CD4-positive, alpha-beta T cell (primary cell): ENCODE data around the gene TBATA. TPM values are rescaled to one million over a fixed set of nuclear protein-coding genes. Genes with fewer than 3 reads are reported as not detected.

Experiments used
- ATAC-seq: fragments of 200-7000 bp; cut with Tn5 transposase; one replicate; pipeline ENCODE4 v1.10.0; 2022; ENCODE audit warnings: mild to moderate bottlenecking; ENCODE audit not compliant: poor library complexity
- CTCF ChIA-PET: fragments of 350-600 bp; sonication (Branson Sonifier 250); formaldehyde crosslinking; loops from one replicate; lab custom pipeline; 2021; ENCODE audit warnings: antibody characterized with exemption, inconsistent platforms; lab: Charles Lee
- POLR2A ChIA-PET: fragments of 350-600 bp; sonication (Branson Sonifier 250); formaldehyde crosslinking; loops from one replicate; lab custom pipeline; 2021; ENCODE audit warnings: antibody characterized with exemption, inconsistent platforms; lab: Charles Lee
- DNase-seq, 14 experiments: peaks; one replicate each; pipeline ENCODE4 v3.0.0-alpha.2; 2013 to 2020; ENCODE audit warnings: mixed read lengths in 2 of 14
- H3K27ac ChIP-seq, 2 donors: one replicate each; pipeline versions ENCODE4 v1.5.1 to v1.7.0; 2013; ENCODE audit warnings: low read length in 2 of 2, low read depth in 1 of 2, mild to moderate bottlenecking in 1 of 2
- H3K27me3 ChIP-seq, 2 experiments: 1 replicate in 1 of 2; 2 replicates in 1 of 2; pipeline versions ENCODE4 v1.6.1 to v1.7.0; 2013; ENCODE audit warnings: low read length in 2 of 2, control low read depth in 1 of 2, mild to moderate bottlenecking in 1 of 2, moderate library complexity in 1 of 2; ENCODE audit not compliant: insufficient read depth in 2 of 2, control insufficient read depth in 1 of 2
- H3K36me3 ChIP-seq: one replicate; pipeline ENCODE4 v1.6.1; 2013; ENCODE audit warnings: low read length, control low read depth; ENCODE audit not compliant: insufficient read depth
- H3K4me1 ChIP-seq: one replicate; pipeline ENCODE4 v1.6.1; 2013; ENCODE audit warnings: low read length, control low read depth; ENCODE audit not compliant: insufficient read depth
- H3K4me3 ChIP-seq: one replicate; pipeline ENCODE4 v1.5.1; 2013; ENCODE audit warnings: mild to moderate bottlenecking, low read length, moderate library complexity
- H3K9me3 ChIP-seq, 2 experiments: 1 replicate in 1 of 2; 2 replicates in 1 of 2; pipeline versions ENCODE4 v1.6.1 to v1.7.0; 2013; ENCODE audit warnings: low read length in 2 of 2, mild to moderate bottlenecking in 2 of 2, control low read depth in 1 of 2, moderate library complexity in 1 of 2; ENCODE audit not compliant: control insufficient read depth in 1 of 2, insufficient read depth in 1 of 2
- H3K27ac Mint-ChIP-seq: one replicate; pipeline ENCODE4 v1.8.0; 2020; ENCODE audit warnings: mixed read lengths
- H3K27me3 Mint-ChIP-seq: one replicate; pipeline ENCODE4 v1.8.0; 2021; ENCODE audit warnings: mixed read lengths
- H3K36me3 Mint-ChIP-seq: one replicate; pipeline ENCODE4 v1.8.0; 2021; ENCODE audit warnings: low read depth, mixed read lengths
- H3K4me1 Mint-ChIP-seq: one replicate; pipeline ENCODE4 v1.8.0; 2021; ENCODE audit warnings: low read depth, mixed read lengths
- H3K4me3 Mint-ChIP-seq: one replicate; pipeline ENCODE4 v1.8.0; 2020; ENCODE audit warnings: mild to moderate bottlenecking, mixed read lengths
- H3K9me3 Mint-ChIP-seq: one replicate; pipeline ENCODE4 v1.8.0; 2020; ENCODE audit warnings: mixed read lengths
- intact Hi-C, 2 experiments: fragments of 100-400 bp; cut with DNase I in 1 of 2; cut with micrococcal nuclease in 1 of 2; formaldehyde crosslinking; loops; one replicate each; pipeline versions ENCODE4 v1.15.1 to v1.9.0; 2023 to 2025; cut with DNase I, micrococcal nuclease
- total RNA-seq, 174 experiments: library from RNA in 2 of 174; stranded (reverse) in 2 of 174; gene quantifications; one replicate each; pipeline ENCODE4 v1.2.3 and lab custom pipeline; 2021 to 2026
- TF ChIP-seq, protein P1 (sequence below): fragments of 200-600 bp; IDR thresholded peaks from one replicate; pipeline ENCODE4 v1.8.0; 2022; ENCODE audit warnings: antibody characterized with exemption, mild to moderate bottlenecking

The TBATA gene
- total RNA-seq, 2 experiments from 2014 or later: not detected

- no peaks in the 10 kb centered on the region for H3K27me3 Mint-ChIP-seq
- no peaks in the 10 kb centered on the region for H3K9me3 ChIP-seq
- no peak overlapping the region for H3K4me3 ChIP-seq
- no peaks in the 10 kb centered on the region for H3K9me3 Mint-ChIP-seq
- H3K36me3 Mint-ChIP-seq: no peaks in the 10 kb centered on the region
- peaks cover 0 to 8% of the 10 kb centered on the region in 2 experiments for H3K27me3 ChIP-seq
- H3K36me3 ChIP-seq: no peaks in the 10 kb centered on the region
- DNase-seq: no peak
- ChIA-PET POLR2A (no interaction called here), CTCF (no interaction called here)
- no peak overlapping the region for H3K4me3 Mint-ChIP-seq
- no peaks in the 10 kb centered on the region for H3K4me1 Mint-ChIP-seq
- intact Hi-C loops: no loop called here
- peaks cover 6% of the 10 kb centered on the region for H3K4me1 ChIP-seq
- no peak overlapping the region for H3K27ac ChIP-seq
- no peak for ATAC-seq
- H3K27ac Mint-ChIP-seq: no peak overlapping the region
- TF ChIP-seq, protein P1, sequence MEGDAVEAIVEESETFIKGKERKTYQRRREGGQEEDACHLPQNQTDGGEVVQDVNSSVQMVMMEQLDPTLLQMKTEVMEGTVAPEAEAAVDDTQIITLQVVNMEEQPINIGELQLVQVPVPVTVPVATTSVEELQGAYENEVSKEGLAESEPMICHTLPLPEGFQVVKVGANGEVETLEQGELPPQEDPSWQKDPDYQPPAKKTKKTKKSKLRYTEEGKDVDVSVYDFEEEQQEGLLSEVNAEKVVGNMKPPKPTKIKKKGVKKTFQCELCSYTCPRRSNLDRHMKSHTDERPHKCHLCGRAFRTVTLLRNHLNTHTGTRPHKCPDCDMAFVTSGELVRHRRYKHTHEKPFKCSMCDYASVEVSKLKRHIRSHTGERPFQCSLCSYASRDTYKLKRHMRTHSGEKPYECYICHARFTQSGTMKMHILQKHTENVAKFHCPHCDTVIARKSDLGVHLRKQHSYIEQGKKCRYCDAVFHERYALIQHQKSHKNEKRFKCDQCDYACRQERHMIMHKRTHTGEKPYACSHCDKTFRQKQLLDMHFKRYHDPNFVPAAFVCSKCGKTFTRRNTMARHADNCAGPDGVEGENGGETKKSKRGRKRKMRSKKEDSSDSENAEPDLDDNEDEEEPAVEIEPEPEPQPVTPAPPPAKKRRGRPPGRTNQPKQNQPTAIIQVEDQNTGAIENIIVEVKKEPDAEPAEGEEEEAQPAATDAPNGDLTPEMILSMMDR: no peak
Observed at GRCh38 chr10:70782746-70783680, 2.2 kb downstream of the TBATA start.

DNA sequence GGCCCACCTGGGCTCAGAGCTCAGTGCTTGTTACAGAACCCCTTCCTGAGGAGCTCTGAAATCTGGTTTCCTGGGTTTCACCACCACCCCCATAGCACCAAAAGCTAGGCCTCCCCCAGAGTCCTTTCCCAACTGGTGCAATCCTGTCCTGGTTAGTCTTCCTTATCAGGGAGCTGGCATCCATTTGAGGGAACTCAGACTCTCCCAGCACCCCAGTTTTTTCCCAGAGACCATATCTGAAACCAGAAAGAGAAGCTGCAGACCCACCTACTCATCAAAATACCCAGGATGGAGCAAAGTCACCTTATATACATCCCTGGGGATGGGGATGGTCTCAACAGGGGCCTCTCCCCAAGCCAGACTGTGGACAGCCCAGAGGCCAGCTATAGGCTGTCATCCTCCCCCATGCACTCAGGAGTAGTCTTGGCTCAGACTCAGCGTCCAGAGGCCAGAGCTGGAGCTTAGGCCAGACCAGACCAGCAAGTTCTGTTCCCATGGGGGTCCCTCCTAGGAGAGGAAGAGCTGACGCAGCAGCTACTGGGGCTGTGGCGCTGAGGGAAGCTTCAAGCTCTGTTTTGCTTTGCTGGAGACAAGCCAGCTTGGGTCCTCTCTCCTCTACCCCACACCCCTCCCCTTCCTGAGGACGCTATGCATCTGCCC lies 3.0 kb downstream of the TBATA start:
- intact Hi-C loops: no loop called here
- DNase-seq (no peak), ATAC-seq (no peak)
- Mint-ChIP-seq H3K27ac (no peak overlapping the region), H3K4me3 (no peak overlapping the region), H3K27me3 (no peaks in the 10 kb centered on the region), H3K36me3 (no peaks in the 10 kb centered on the region), H3K4me1 (no peaks in the 10 kb centered on the region), H3K9me3 (no peaks in the 10 kb centered on the region)
- POLR2A ChIA-PET: no interaction called here
- TF ChIP-seq, protein P1: no peak
- Histone ChIP-seq H3K36me3 (no peaks in the 10 kb centered on the region), H3K27me3 (peaks cover 0 to 8% of the 10 kb centered on the region in 2 experiments), H3K9me3 (no peaks in the 10 kb centered on the region), H3K4me1 (peaks cover 6% of the 10 kb centered on the region), H3K4me3 (no peak overlapping the region), H3K27ac (no peak overlapping the region)
- CTCF ChIA-PET: no interaction called here

GRCh38 chr10:70781461-70782051 lies 3.6 kb downstream of the TBATA start:
- no peaks in the 10 kb centered on the region for H3K9me3 Mint-ChIP-seq
- ATAC-seq: no peak
- DNase-seq: no peak
- POLR2A ChIA-PET: no interaction called here
- no peak overlapping the region for H3K27ac ChIP-seq
- H3K36me3 Mint-ChIP-seq: no peaks in the 10 kb centered on the region
- no peak overlapping the region for H3K4me3 Mint-ChIP-seq
- intact Hi-C loops: no loop called here
- H3K27me3 Mint-ChIP-seq: no peaks in the 10 kb centered on the region
- H3K27me3 ChIP-seq: peaks cover 0 to 8% of the 10 kb centered on the region in 2 experiments
- no peaks in the 10 kb centered on the region for H3K4me1 Mint-ChIP-seq
- H3K4me3 ChIP-seq: no peak overlapping the region
- CTCF ChIA-PET: no interaction called here
- no peaks in the 10 kb centered on the region for H3K9me3 ChIP-seq
- TF ChIP-seq, protein P1: no peak
- peaks cover 6% of the 10 kb centered on the region for H3K4me1 ChIP-seq
- H3K36me3 ChIP-seq: no peaks in the 10 kb centered on the region
- H3K27ac Mint-ChIP-seq: no peak overlapping the region
